K562 (cell line): ENCODE measurements around the gene SLC6A8. TPM values are rescaled to one million over a fixed set of nuclear protein-coding genes. Genes with fewer than 3 reads are reported as not detected.

Source experiments
- EGR1 ChIP-seq: fragments of 450-650 bp; conservative IDR thresholded peaks from 2 replicates; pipeline ENCODE4 v1.6.1; 2017; ENCODE audit warnings: mild to moderate bottlenecking
- HDAC1 ChIP-seq, 2 experiments: fragments of 450-650 bp; IDR thresholded peaks; 2 replicates each; pipeline ENCODE4 v1.6.1; 2016 to 2017; ENCODE audit warnings: inconsistent platforms in 1 of 2, mild to moderate bottlenecking in 1 of 2, moderate library complexity in 1 of 2
- ZNF318 ChIP-seq, 2 experiments: fragments of 450-650 bp; IDR thresholded peaks; 2 replicates each; pipeline ENCODE4 v1.6.1; 2016; ENCODE audit warnings: mild to moderate bottlenecking in 2 of 2, borderline replicate concordance in 1 of 2, low read depth in 1 of 2, moderate library complexity in 1 of 2
- polyA plus RNA-seq, 8 experiments: library from polyadenylated mRNA; depleted of rRNA in 4 of 8; stranded (reverse) in 5 of 8; unstranded in 3 of 8; fragments of >200 nt; fragmentation: Nextera tagmentation in 2 of 8; fragmentation: Illumina TruSeq in 1 of 8; extraction: Ambion mirVana in 2 of 8; extraction: Trizol in 1 of 8; gene quantifications; 2 replicates each; pipeline versions ENCODE4 v1.2.1 to v1.2.3, GENCODE V29; 2011 to 2014; ENCODE audit warnings: inconsistent platforms in 1 of 8, missing spikeins in 1 of 8
- total RNA-seq, 7 experiments: library from RNA; depleted of rRNA in 6 of 7; stranded (reverse); fragments of >200 nt in 6 of 7; fragmentation: Illumina TruSeq in 2 of 7; extraction: Trizol in 2 of 7; gene quantifications; 2 replicates each; pipeline versions ENCODE4 v1.2.1 to v1.2.3, GENCODE V29; 2011 to 2021; ENCODE audit warnings: low replicate concordance in 1 of 7
- TF ChIP-seq, protein P1 (sequence below), 3 experiments: fragments of 200-800 bp in 1 of 3; sonication (Bioruptor generic) in 1 of 3; sonication (generic) in 1 of 3; formaldehyde crosslinking in 1 of 3; IDR thresholded peaks; 2 replicates each; pipeline versions ENCODE4 v1.6.1 to v1.8.0; 2016 to 2022; ENCODE audit warnings: mild to moderate bottlenecking in 2 of 3, missing compliant biosample characterization in 2 of 3, missing genetic modification characterization in 2 of 3, missing genetic modification reagents in 1 of 3

The SLC6A8 gene
- total and polyA plus RNA-seq, 9 of the 15 experiments (the other 6 are each of a cell fraction or from before 2014, with no cell fraction given) = 0.68 to 144 (median 34.3) TPM

DNA sequence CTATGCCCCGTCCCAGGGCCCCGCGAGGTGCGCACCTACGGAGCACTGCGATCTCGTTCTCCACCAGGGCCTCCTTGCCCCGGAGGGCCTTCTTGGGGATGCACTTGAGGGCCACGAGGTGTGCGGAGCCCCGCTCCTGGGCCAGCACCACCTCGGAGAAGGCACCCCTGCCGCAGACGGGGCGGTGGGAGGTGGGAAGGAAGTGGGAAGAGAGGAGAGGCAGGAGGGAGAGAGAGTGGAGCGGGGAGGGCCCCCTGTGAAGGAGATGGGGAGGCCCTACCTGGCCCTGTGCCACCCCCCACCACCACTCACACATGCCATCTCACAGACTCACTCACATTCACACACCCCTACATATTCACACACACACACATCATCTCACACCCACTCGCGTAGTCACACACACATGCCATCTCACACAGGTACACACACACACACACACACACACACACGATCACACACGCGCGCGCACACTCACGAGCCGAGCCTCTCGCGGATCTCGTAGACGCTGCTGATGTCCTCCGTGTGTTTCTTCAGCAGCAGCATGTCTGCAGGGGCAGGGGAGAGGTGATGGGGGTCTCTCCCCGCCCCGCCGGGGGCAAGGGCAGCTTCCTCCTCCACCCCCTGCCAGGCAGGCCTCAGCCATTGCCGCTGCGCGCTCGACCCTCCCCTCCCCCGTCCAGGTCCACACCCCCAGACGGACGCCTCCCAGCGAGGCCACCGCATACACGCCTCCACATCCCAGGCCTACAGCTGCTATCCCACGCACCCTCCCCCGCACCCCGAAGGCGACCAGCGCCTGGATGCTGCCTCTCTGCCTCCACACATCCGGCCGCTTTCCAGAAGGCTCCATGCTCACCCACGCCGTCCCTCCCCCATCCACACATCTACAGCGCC lies 14.9 kb upstream of the SLC6A8 start (continued):
- TF ChIP-seq ZNF318 (IDR thresholded peaks at IDR 0.05; ENCODE audit: borderline replicate concordance in 1 of 2, low read depth in 1 of 2) (no peak), HDAC1 (IDR thresholded peaks at IDR 0.05) (peak in 1 of 2 experiments; percentile 47; a peak in 1 of 4 replicates), EGR1 (peak; percentile 94)
- TF ChIP-seq, protein P1, sequence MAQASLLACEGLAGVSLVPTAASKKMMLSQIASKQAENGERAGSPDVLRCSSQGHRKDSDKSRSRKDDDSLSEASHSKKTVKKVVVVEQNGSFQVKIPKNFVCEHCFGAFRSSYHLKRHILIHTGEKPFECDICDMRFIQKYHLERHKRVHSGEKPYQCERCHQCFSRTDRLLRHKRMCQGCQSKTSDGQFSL (CRISPR knock-in tag; IDR thresholded peaks at IDR 0.05) = peak; percentile 47; the same call in 1 of the 2 replicates
- TF ChIP-seq, protein P1 (tag; IDR thresholded peaks at IDR 0.05) = no peak
